ENCODE results near the gene OR51F1.

Gene OR51F1

GRCh38 chr11:4782454-4782853 lies 12.7 kb upstream of the OR51F1 start:
- TF ChIP-seq FOXM1 (IDR thresholded peaks at IDR 0.05; ENCODE audit: borderline replicate concordance) (no peak), TARDBP (IDR thresholded peaks at IDR 0.05) (no peak), NFRKB (IDR thresholded peaks at IDR 0.05) (no peak), FOXK2 (IDR thresholded peaks at IDR 0.05) (no peak)
- no peak for DNase-seq (ENCODE audit: extremely low spot score)
- ChIA-PET POLR2A (no interaction called here), CTCF (no interaction called here)

DNA sequence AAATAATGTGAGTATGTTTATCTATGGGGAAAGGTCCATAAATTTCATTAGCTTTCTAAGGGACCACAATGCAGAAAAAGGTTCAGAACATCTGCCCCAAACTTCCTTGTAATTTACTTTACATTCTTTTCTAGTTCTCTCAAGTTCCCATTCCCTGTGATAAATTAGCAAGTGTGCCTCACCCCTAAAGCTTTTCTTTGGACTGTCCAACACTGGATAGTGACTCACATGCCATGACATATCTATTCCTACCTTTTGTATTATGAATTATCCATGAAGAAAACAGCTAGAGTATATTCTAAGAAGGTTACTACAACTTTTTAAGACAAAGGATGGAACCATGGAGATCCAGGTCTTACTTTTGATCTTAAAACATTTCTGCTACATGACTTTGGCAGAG lies 1.6 kb downstream of the OR51F1 start:
- ChIA-PET POLR2A (no interaction called here), CTCF (no interaction called here)
- TF ChIP-seq FOXK2 (IDR thresholded peaks at IDR 0.05) = no peak
- no peak for TF ChIP-seq CTBP1 (IDR thresholded peaks at IDR 0.05; ENCODE audit: borderline replicate concordance)
- no peak for TF ChIP-seq SP1 (IDR thresholded peaks at IDR 0.05)
- DNase-seq (ENCODE audit: extremely low spot score) = no peak

DNA sequence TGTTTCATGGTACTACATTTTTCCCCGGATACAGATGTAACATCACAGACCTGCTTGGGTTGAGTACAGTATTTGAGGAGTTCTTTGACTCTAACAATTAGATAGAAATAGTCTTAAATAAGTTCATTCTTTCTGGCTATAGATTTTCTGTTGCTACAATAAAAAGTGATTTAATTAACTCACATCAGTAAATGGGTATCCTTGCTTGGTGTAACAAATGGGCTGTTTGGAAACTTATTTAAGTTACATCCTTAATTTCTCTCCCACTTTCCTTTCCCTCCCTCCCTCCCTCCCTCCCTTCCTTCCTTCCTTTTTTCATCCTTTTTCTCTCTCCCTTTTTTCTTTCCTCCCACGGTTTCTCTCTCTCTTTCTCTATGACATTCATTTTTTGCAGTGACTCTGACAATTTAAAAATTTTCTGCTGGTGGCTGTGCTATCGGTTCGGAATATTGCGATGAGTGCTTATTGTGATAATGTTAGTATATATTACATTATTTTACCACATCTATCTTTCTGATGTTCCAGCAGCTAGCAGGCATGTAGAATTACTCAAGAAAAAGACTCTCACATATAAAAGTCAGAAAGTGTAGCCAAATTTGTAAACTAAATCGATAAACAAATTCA lies 3.2 kb downstream of the OR51F1 start:
- POLR2A ChIA-PET = no interaction called here
- CTCF ChIA-PET = no interaction called here
- TF ChIP-seq L3MBTL2 (conservative IDR thresholded peaks at IDR 0.05) (no peak), HDGF (IDR thresholded peaks at IDR 0.05; ENCODE audit: borderline replicate concordance) (no peak)
- no peak for DNase-seq (ENCODE audit: extremely low spot score)

GRCh38 chr11:4763096-4763495 lies 6.6 kb downstream of the OR51F1 start:
- TF ChIP-seq L3MBTL2 (conservative IDR thresholded peaks at IDR 0.05) (no peak), FOXA1 (IDR thresholded peaks at IDR 0.05) (no peak), SP1 (IDR thresholded peaks at IDR 0.05) (no peak), HDGF (IDR thresholded peaks at IDR 0.05; ENCODE audit: borderline replicate concordance) (no peak), ELF4 (IDR thresholded peaks at IDR 0.05) (no peak), ZNF384 (IDR thresholded peaks at IDR 0.05) (no peak), FOXM1 (IDR thresholded peaks at IDR 0.05; ENCODE audit: borderline replicate concordance) (no peak), LEF1 (IDR thresholded peaks at IDR 0.05; ENCODE audit: borderline replicate concordance) (no peak), TARDBP (IDR thresholded peaks at IDR 0.05) (no peak), SUZ12 (IDR thresholded peaks at IDR 0.05) (no peak), NFRKB (IDR thresholded peaks at IDR 0.05) (no peak), PKNOX1 (IDR thresholded peaks at IDR 0.05) (no peak), FOXK2 (IDR thresholded peaks at IDR 0.05) (no peak), ARNT (IDR thresholded peaks at IDR 0.05) (no peak), BHLHE40 (IDR thresholded peaks at IDR 0.05; ENCODE audit: borderline replicate concordance) (no peak), CTBP1 (IDR thresholded peaks at IDR 0.05; ENCODE audit: borderline replicate concordance) (no peak)
- POLR2A ChIA-PET = no interaction called here
- no peak for DNase-seq (ENCODE audit: extremely low spot score)
- CTCF ChIA-PET = no interaction called here

GRCh38 chr11:4751201-4751600 lies 18.5 kb downstream of the OR51F1 start:
- CTCF ChIA-PET = no interaction called here
- TF ChIP-seq FOXM1 (IDR thresholded peaks at IDR 0.05; ENCODE audit: borderline replicate concordance) (no peak), TARDBP (IDR thresholded peaks at IDR 0.05) (no peak), L3MBTL2 (conservative IDR thresholded peaks at IDR 0.05) (no peak), ARNT (IDR thresholded peaks at IDR 0.05) (no peak), NFRKB (IDR thresholded peaks at IDR 0.05) (no peak), ELF4 (IDR thresholded peaks at IDR 0.05) (no peak), ZNF384 (IDR thresholded peaks at IDR 0.05) (no peak), FOXA1 (IDR thresholded peaks at IDR 0.05) (no peak), FOXK2 (IDR thresholded peaks at IDR 0.05) (no peak), PKNOX1 (IDR thresholded peaks at IDR 0.05) (no peak), CTBP1 (IDR thresholded peaks at IDR 0.05; ENCODE audit: borderline replicate concordance) (no peak), SUZ12 (IDR thresholded peaks at IDR 0.05) (no peak), SP1 (IDR thresholded peaks at IDR 0.05) (no peak), BHLHE40 (IDR thresholded peaks at IDR 0.05; ENCODE audit: borderline replicate concordance) (no peak), LEF1 (IDR thresholded peaks at IDR 0.05; ENCODE audit: borderline replicate concordance) (no peak), HDGF (IDR thresholded peaks at IDR 0.05; ENCODE audit: borderline replicate concordance) (no peak)
- DNase-seq (ENCODE audit: extremely low spot score) = no peak
- POLR2A ChIA-PET = no interaction called here

DNA sequence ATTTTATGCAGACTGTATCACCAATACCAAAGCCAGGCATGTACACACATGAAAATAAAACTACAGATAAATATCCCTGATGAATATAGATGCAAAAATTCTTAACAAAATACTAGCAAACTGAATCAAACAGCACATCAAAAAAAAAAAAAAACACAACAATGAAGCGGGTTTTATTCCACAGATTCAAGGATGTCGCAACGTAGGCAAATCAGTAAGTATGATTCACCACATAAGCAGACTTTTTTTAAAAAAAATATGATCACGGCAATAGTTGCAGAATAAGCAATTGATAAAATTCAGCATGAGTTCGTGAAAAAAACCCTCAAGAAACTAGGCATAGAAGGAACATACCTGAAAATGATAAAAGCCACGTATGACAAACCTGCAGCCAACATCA lies 21.3 kb downstream of the OR51F1 start:
- TF ChIP-seq LEF1 (IDR thresholded peaks at IDR 0.05; ENCODE audit: borderline replicate concordance) (no peak), FOXA1 (IDR thresholded peaks at IDR 0.05) (no peak), SUZ12 (IDR thresholded peaks at IDR 0.05) (no peak), FOXK2 (IDR thresholded peaks at IDR 0.05) (no peak), CTBP1 (IDR thresholded peaks at IDR 0.05; ENCODE audit: borderline replicate concordance) (no peak)
- ChIA-PET POLR2A (no interaction called here), CTCF (no interaction called here)
- no peak for DNase-seq (ENCODE audit: extremely low spot score)

- DNase-seq (ENCODE audit: extremely low spot score) = no peak
- POLR2A ChIA-PET = no interaction called here
- CTCF ChIA-PET = no interaction called here
- TF ChIP-seq BHLHE40 (IDR thresholded peaks at IDR 0.05; ENCODE audit: borderline replicate concordance) (no peak), HDGF (IDR thresholded peaks at IDR 0.05; ENCODE audit: borderline replicate concordance) (no peak), TARDBP (IDR thresholded peaks at IDR 0.05) (no peak), ZNF384 (IDR thresholded peaks at IDR 0.05) (no peak), SP1 (IDR thresholded peaks at IDR 0.05) (no peak), PKNOX1 (IDR thresholded peaks at IDR 0.05) (no peak), FOXM1 (IDR thresholded peaks at IDR 0.05; ENCODE audit: borderline replicate concordance) (no peak)
These were observed 29.0 kb downstream of the OR51F1 start for GRCh38 chr11:4740735-4741134.

Data from HEK293T (cell line).